Stomach (tissue), 9 donors: ENCODE data around the gene NKTR. TPM values are rescaled to one million over a fixed set of nuclear protein-coding genes. Genes with fewer than 3 reads are reported as not detected.
A peak's percentile ranks its signal among the peaks of the same experiment; 100 is the strongest.

Experiments
- DNase-seq, 2 donors: peaks; one replicate each; pipeline versions ENCODE4 v3.0.0 to v3.0.0-alpha.2; 2013 to 2019
- H3K27ac ChIP-seq, 5 donors: fragments of 200-600 bp in 4 of 5; sonication (generic) in 4 of 5; one replicate each; pipeline ENCODE4 v1.5.1; 2013 to 2019; ENCODE audit warnings: mild to moderate bottlenecking in 1 of 5, moderate library complexity in 1 of 5
- H3K27me3 ChIP-seq, 3 donors: fragments of 200-600 bp; sonication (generic); one replicate each; pipeline ENCODE4 v1.5.1; 2017 to 2019; ENCODE audit warnings: mixed run types in 1 of 3
- H3K36me3 ChIP-seq, 4 donors: fragments of 200-600 bp; sonication (generic); 1 replicate in 3 of 4; 2 replicates in 1 of 4; pipeline ENCODE4 v1.5.1; 2016 to 2019
- H3K4me1 ChIP-seq, 4 donors: fragments of 200-600 bp; sonication (generic); one replicate each; pipeline ENCODE4 v1.5.1; 2016 to 2019
- H3K4me3 ChIP-seq, 4 donors: fragments of 200-600 bp; sonication (generic) in 3 of 4; one replicate each; pipeline ENCODE4 v1.5.1; 2016 to 2019; ENCODE audit warnings: mild to moderate bottlenecking in 1 of 4
- H3K9me3 ChIP-seq, 4 donors: fragments of 200-600 bp; sonication (generic); one replicate each; pipeline ENCODE4 v1.5.1; 2016 to 2019
- CTCF ChIP-seq, 7 experiments: fragments of 450-650 bp in 4 of 7; fragments of 200-600 bp in 3 of 7; sonication (generic) in 3 of 7; IDR thresholded peaks; one replicate each; pipeline ENCODE4 v1.5.1; 2016 to 2019; ENCODE audit warnings: antibody characterized with exemption in 7 of 7, control low read depth in 2 of 7, mild to moderate bottlenecking in 1 of 7
- EP300 ChIP-seq: sonication (generic); formaldehyde crosslinking; IDR thresholded peaks from one replicate; pipeline ENCODE4 v1.6.1; 2017; ENCODE audit warnings: antibody characterized with exemption
- POLR2A ChIP-seq, 4 donors: fragments of 450-650 bp; IDR thresholded peaks; one replicate each; pipeline ENCODE4 v1.6.1; 2016; ENCODE audit warnings: antibody characterized with exemption in 4 of 4, control low read depth in 2 of 4, mild to moderate bottlenecking in 1 of 4, moderate library complexity in 1 of 4
- POLR2AphosphoS5 ChIP-seq, 3 donors: sonication (generic); formaldehyde crosslinking; IDR thresholded peaks; one replicate each; pipeline ENCODE4 v1.6.1; 2016; ENCODE audit warnings: antibody characterized with exemption in 3 of 3
- WGBS, 5 donors: extraction: QIAGEN DNeasy Blood & Tissue Kit in 3 of 5; methylation state at CpG; one replicate each; pipeline versions ENCODE4 v1.1.5 to v1.1.7; 2013 to 2018; 5-methylcytosine and 5-hydroxymethylcytosine counted together
- intact Hi-C: fragments of 100-400 bp; cut with DNase I; formaldehyde crosslinking; loops from one replicate; pipeline ENCODE4 v1.15.1; 2023; ENCODE audit warnings: low total_unique reads
- polyA plus RNA-seq, 3 donors: library from polyadenylated mRNA; stranded (reverse); fragments of 200-250 nt; gene quantifications; one replicate each; pipeline ENCODE4 v1.2.3, GENCODE V29; 2013
- total RNA-seq, 5 donors: library from RNA; depleted of rRNA; stranded (reverse); fragments of >200 nt; gene quantifications; one replicate each; pipeline versions ENCODE4 v1.1.0 to v1.2.3, GENCODE V29; 2014 to 2016
- donor health status: healthy with polysubstance abuse.
- donor health status: Bipolar disorder and iron deficiency.
- donor health status: healthy.

Gene NKTR
- total and polyA plus RNA-seq, 8 donors: 3.8 to 488 (median 106) TPM

- no peak for DNase-seq
- no peak for TF ChIP-seq POLR2AphosphoS5 (IDR thresholded peaks at IDR 0.05)
- TF ChIP-seq CTCF (IDR thresholded peaks at IDR 0.05): no peak
- no peak for TF ChIP-seq POLR2A (IDR thresholded peaks at IDR 0.05)
- no peak for TF ChIP-seq EP300
- peaks cover 18 to 63% (median 47%) of the 10 kb centered on the region in 4 donors for H3K4me1 ChIP-seq
- no peaks in the 10 kb centered on the region for H3K9me3 ChIP-seq
- 78 to 89% (median 86%) methylated on average over 5 of the region's 5 CpGs for WGBS, 5 donors
- no peak overlapping the region for H3K4me3 ChIP-seq
- peaks cover 45 to 77% (median 71%) of the 10 kb centered on the region in 4 donors for H3K36me3 ChIP-seq
- peak overlapping the region in 1 of 5 donors; percentile 43 for H3K27ac ChIP-seq
- intact Hi-C loops: no loop called here
- H3K27me3 ChIP-seq: no peaks in the 10 kb centered on the region
These were observed 47.5 kb downstream of the NKTR start for GRCh38 chr3:42647821-42648459.

- Histone ChIP-seq H3K4me1 (peaks cover 26 to 74% (median 57%) of the 10 kb centered on the region in 4 donors), H3K4me3 (no peak overlapping the region), H3K36me3 (peaks cover 35 to 67% (median 60%) of the 10 kb centered on the region in 4 donors), H3K27me3 (no peaks in the 10 kb centered on the region), H3K9me3 (no peaks in the 10 kb centered on the region), H3K27ac (no peak overlapping the region)
- no peak for TF ChIP-seq EP300
- no peak for TF ChIP-seq POLR2A (IDR thresholded peaks at IDR 0.05)
- no peak for TF ChIP-seq CTCF (IDR thresholded peaks at IDR 0.05)
- TF ChIP-seq POLR2AphosphoS5 (IDR thresholded peaks at IDR 0.05): no peak
- DNase-seq: no peak
- intact Hi-C loops: no loop called here
- WGBS, 5 donors: 81 to 89% (median 86%) methylated on average over 2 of the region's 2 CpGs
These were observed 48.5 kb downstream of the NKTR start for GRCh38 chr3:42649006-42649405.

- TF ChIP-seq CTCF (IDR thresholded peaks at IDR 0.05) (no peak), POLR2AphosphoS5 (IDR thresholded peaks at IDR 0.05) (no peak), EP300 (no peak), POLR2A (IDR thresholded peaks at IDR 0.05) (no peak)
- Histone ChIP-seq H3K4me3 (no peak overlapping the region), H3K27ac (peak overlapping the region in 1 of 5 donors; percentile 35), H3K4me1 (peaks cover 28 to 75% (median 60%) of the 10 kb centered on the region in 4 donors), H3K9me3 (no peaks in the 10 kb centered on the region), H3K27me3 (no peaks in the 10 kb centered on the region), H3K36me3 (peaks cover 29 to 59% (median 52%) of the 10 kb centered on the region in 4 donors)
- intact Hi-C loops: loop anchor here (10.0 kb wide), 1 partner anchor 95 kb away; no protein-coding TSS in a partner anchor
- DNase-seq: no peak
- 87 to 93% (median 88%) methylated on average over 3 to 4 of the region's 4 CpGs for WGBS, 5 donors
These were observed 49.3 kb downstream of the NKTR start for GRCh38 chr3:42649783-42650182.

- DNase-seq: no peak
- Histone ChIP-seq H3K27ac (peak overlapping the region in 4 of 5 donors; percentile 90 to 94 (median 92)), H3K9me3 (no peaks in the 10 kb centered on the region), H3K36me3 (peaks cover 13 to 43% (median 35%) of the 10 kb centered on the region in 4 donors), H3K27me3 (no peaks in the 10 kb centered on the region), H3K4me1 (peaks cover 45 to 86% (median 72%) of the 10 kb centered on the region in 4 donors), H3K4me3 (peak overlapping the region in 2 of 4 donors; percentile 80 to 82)
- no peak for TF ChIP-seq CTCF (IDR thresholded peaks at IDR 0.05)
- TF ChIP-seq POLR2AphosphoS5 (IDR thresholded peaks at IDR 0.05): no peak
- no peak for TF ChIP-seq EP300
- TF ChIP-seq POLR2A (IDR thresholded peaks at IDR 0.05): no peak
- intact Hi-C loops: loop anchor here (10.0 kb wide), 1 partner anchor 93 kb away; no protein-coding TSS in a partner anchor
- 73 to 86% (median 83%) methylated on average over 9 of the region's 9 CpGs for WGBS, 5 donors
These were observed 51.0 kb downstream of the NKTR start for GRCh38 chr3:42651248-42652091.
